CD14-positive monocyte (primary cell): ENCODE measurements around the gene HHIPL1. TPM values are rescaled to one million over a fixed set of nuclear protein-coding genes. Genes with fewer than 3 reads are reported as not detected.
A peak's percentile ranks its signal among the peaks of the same experiment; 100 is the strongest.

Source experiments
- DNase-seq, 3 donors: peaks; one replicate each; pipeline ENCODE4 v3.0.0-alpha.2; 2011 to 2022
- H2AFZ ChIP-seq: 2 replicates; pipeline ENCODE4 v1.6.0; 2012; ENCODE audit warnings: mild to moderate bottlenecking, low read depth, low read length, inconsistent platforms; ENCODE audit not compliant: insufficient read depth, poor library complexity, severe bottlenecking
- H3K27ac ChIP-seq, 2 donors: 1 replicate in 1 of 2; 2 replicates in 1 of 2; pipeline ENCODE4 v1.5.1; 2012 to 2013; ENCODE audit warnings: low read length in 2 of 2, control low read depth in 1 of 2, inconsistent platforms in 1 of 2, low read depth in 1 of 2, mild to moderate bottlenecking in 1 of 2
- H3K27me3 ChIP-seq, 2 donors: one replicate each; pipeline versions ENCODE4 v1.6.0 to v1.6.1; 2011 to 2013; ENCODE audit warnings: low read length in 2 of 2; ENCODE audit not compliant: control insufficient read depth in 2 of 2, insufficient read depth in 2 of 2
- H3K36me3 ChIP-seq, 2 donors: replicated peaks in 1 of 2; 1 replicate in 1 of 2; 2 replicates in 1 of 2; pipeline versions ENCODE4 v1.5.1 to v1.6.1; 2012 to 2013; ENCODE audit warnings: low read length in 2 of 2, control low read depth in 1 of 2, inconsistent platforms in 1 of 2, mild to moderate bottlenecking in 1 of 2; ENCODE audit not compliant: insufficient read depth in 2 of 2, control insufficient read depth in 1 of 2
- H3K4me1 ChIP-seq, 2 donors: 1 replicate in 1 of 2; 2 replicates in 1 of 2; pipeline versions ENCODE4 v1.5.1 to v1.6.1; 2012 to 2013; ENCODE audit warnings: low read length in 2 of 2, control low read depth in 1 of 2, inconsistent platforms in 1 of 2, mild to moderate bottlenecking in 1 of 2, moderate library complexity in 1 of 2; ENCODE audit not compliant: insufficient read depth in 2 of 2, control insufficient read depth in 1 of 2
- H3K4me2 ChIP-seq: replicated peaks from 2 replicates; pipeline ENCODE3; 2012; ENCODE audit warnings: low read length, moderate library complexity, mild to moderate bottlenecking; ENCODE audit not compliant: poor library complexity, severe bottlenecking; ENCODE audit errors: extremely low read depth
- H3K4me3 ChIP-seq, 3 experiments: fragments of 200-600 bp in 1 of 3; sonication (generic) in 1 of 3; replicated peaks in 1 of 3; 1 replicate in 2 of 3; 2 replicates in 1 of 3; pipeline ENCODE4 v1.5.1; 2011 to 2013; ENCODE audit warnings: low read length in 3 of 3, mild to moderate bottlenecking in 3 of 3, control low read depth in 2 of 3, low read depth in 2 of 3, inconsistent platforms in 1 of 3, moderate library complexity in 1 of 3
- H3K79me2 ChIP-seq: 2 replicates; pipeline ENCODE4 v1.6.0; 2012; ENCODE audit warnings: mild to moderate bottlenecking, control low read depth, inconsistent platforms, low read length, moderate library complexity; ENCODE audit not compliant: insufficient read depth
- H3K9ac ChIP-seq: 2 replicates; pipeline ENCODE4 v1.6.0; 2017; ENCODE audit warnings: low read length, mild to moderate bottlenecking; ENCODE audit not compliant: insufficient read depth, poor library complexity, severe bottlenecking
- H3K9me3 ChIP-seq, 2 donors: replicated peaks in 1 of 2; 1 replicate in 1 of 2; 2 replicates in 1 of 2; pipeline versions ENCODE4 v1.5.1 to v1.6.1; 2012 to 2013; ENCODE audit warnings: low read length in 2 of 2, control low read depth in 1 of 2; ENCODE audit not compliant: control insufficient read depth in 1 of 2, insufficient read depth in 1 of 2
- H4K20me1 ChIP-seq: 2 replicates; pipeline ENCODE4 v1.6.0; 2012; ENCODE audit warnings: mild to moderate bottlenecking, low read length, control low read depth, moderate library complexity; ENCODE audit not compliant: insufficient read depth
- H3K27ac Mint-ChIP-seq, 7 donors: one replicate each; pipeline ENCODE4 v1.8.0; 2020; ENCODE audit warnings: mild to moderate bottlenecking in 7 of 7, mixed read lengths in 7 of 7, moderate library complexity in 6 of 7, inconsistent platforms in 2 of 7
- H3K27me3 Mint-ChIP-seq, 3 donors: one replicate each; pipeline ENCODE4 v1.8.0; 2021 to 2022; ENCODE audit warnings: low read depth in 3 of 3, mild to moderate bottlenecking in 3 of 3, mixed read lengths in 3 of 3, moderate library complexity in 3 of 3, inconsistent platforms in 1 of 3
- H3K36me3 Mint-ChIP-seq, 2 donors: one replicate each; pipeline ENCODE4 v1.8.0; 2020; ENCODE audit warnings: mixed read lengths in 2 of 2, inconsistent platforms in 1 of 2, mild to moderate bottlenecking in 1 of 2
- H3K4me1 Mint-ChIP-seq: one replicate; pipeline ENCODE4 v1.8.0; 2020; ENCODE audit warnings: mild to moderate bottlenecking, mixed read lengths
- H3K4me3 Mint-ChIP-seq, 2 donors: one replicate each; pipeline ENCODE4 v1.8.0; 2020; ENCODE audit warnings: mild to moderate bottlenecking in 2 of 2, mixed read lengths in 2 of 2, moderate library complexity in 1 of 2
- H3K9me3 Mint-ChIP-seq, 7 donors: one replicate each; pipeline ENCODE4 v1.8.0; 2020 to 2022; ENCODE audit warnings: mixed read lengths in 7 of 7, mild to moderate bottlenecking in 6 of 7, moderate library complexity in 6 of 7, inconsistent platforms in 2 of 7
- CTCF ChIP-seq: fragments of 200-600 bp; IDR thresholded peaks from one replicate; pipeline ENCODE4 v1.8.0; 2022; ENCODE audit warnings: antibody characterized with exemption, mild to moderate bottlenecking
- WGBS: methylation state at CpG from one replicate; pipeline ENCODE4 v1.1.5; 2013; ENCODE audit warnings: missing lambda C conversion rate; ENCODE audit not compliant: insufficient coverage; 5-methylcytosine and 5-hydroxymethylcytosine counted together
- intact Hi-C, 2 donors: fragments of 100-400 bp; cut with micrococcal nuclease; formaldehyde crosslinking; loops; one replicate each; pipeline versions ENCODE4 v1.15.0 to v1.15.1; 2023
- polyA plus RNA-seq, 3 donors: library from polyadenylated mRNA; depleted of rRNA in 1 of 3; unstranded in 2 of 3; stranded (reverse) in 1 of 3; fragments of 300-500 nt in 2 of 3; fragments of >200 nt in 1 of 3; fragmentation: Illumina TruSeq in 2 of 3; gene quantifications; 1 replicate in 2 of 3; 2 replicates in 1 of 3; pipeline ENCODE4 v1.2.3, GENCODE V29; 2012 to 2021

HHIPL1 gene
- polyA plus RNA-seq, 3 donors, result 0.09 TPM; not detected in 2

DNA sequence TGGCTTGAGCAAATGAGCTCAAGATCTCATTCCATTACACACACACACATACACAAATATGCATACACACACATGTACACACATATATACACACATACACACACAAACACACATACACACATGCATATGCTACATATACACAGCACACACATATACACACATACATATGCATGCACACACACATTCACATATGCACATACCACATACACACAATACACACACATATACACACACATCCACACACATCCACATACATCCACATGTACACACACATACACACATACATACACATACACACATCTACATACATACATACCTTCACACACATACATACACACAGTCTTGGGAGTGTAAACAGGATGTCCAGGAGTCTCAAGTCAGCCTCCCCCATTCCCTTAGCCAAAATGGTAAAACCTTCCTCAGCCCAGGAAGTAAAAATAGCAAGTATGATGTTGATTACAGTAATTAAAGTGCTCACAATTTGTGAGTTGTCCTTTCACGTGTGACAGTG lies 12.8 kb downstream of the HHIPL1 start:
- WGBS, result 54% methylated on average over 1 of the region's 1 CpG
- Mint-ChIP-seq H3K27ac (no peak overlapping the region), H3K9me3 (peaks cover 0 to 3% (median 0%) of the 10 kb centered on the region in 7 donors), H3K27me3 (peaks cover 53 to 69% (median 58%) of the 10 kb centered on the region in 3 donors), H3K4me3 (peak overlapping the region in 1 of 2 donors; percentile 5), H3K4me1 (no peaks in the 10 kb centered on the region), H3K36me3 (no peaks in the 10 kb centered on the region)
- no peaks in the 10 kb centered on the region for H3K36me3 ChIP-seq
- no peak overlapping the region for H3K27ac ChIP-seq
- H3K4me3 ChIP-seq, result no peak overlapping the region
- H3K9me3 ChIP-seq, result no peaks in the 10 kb centered on the region
- intact Hi-C loops, result no loop called here
- no peak overlapping the region for H3K9ac ChIP-seq
- H3K27me3 ChIP-seq, result peaks cover 26 to 44% of the 10 kb centered on the region in 2 donors
- no peaks in the 10 kb centered on the region for H4K20me1 ChIP-seq
- H3K79me2 ChIP-seq, result no peaks in the 10 kb centered on the region
- no peak for DNase-seq
- H3K4me2 ChIP-seq, result no peak overlapping the region
- H3K4me1 ChIP-seq, result no peaks in the 10 kb centered on the region
- H2AFZ ChIP-seq, result no peak overlapping the region
- TF ChIP-seq CTCF, result no peak

GRCh38 chr14:99658218-99658845 lies 13.4 kb downstream of the HHIPL1 start:
- Mint-ChIP-seq H3K27me3 (peaks cover 53 to 73% (median 58%) of the 10 kb centered on the region in 3 donors), H3K9me3 (peaks cover 0 to 3% (median 0%) of the 10 kb centered on the region in 7 donors), H3K36me3 (no peaks in the 10 kb centered on the region), H3K4me1 (no peaks in the 10 kb centered on the region), H3K27ac (no peak overlapping the region), H3K4me3 (peak overlapping the region in 1 of 2 donors; percentile 72)
- H3K27me3 ChIP-seq, result peaks cover 26 to 44% of the 10 kb centered on the region in 2 donors
- H3K36me3 ChIP-seq, result no peaks in the 10 kb centered on the region
- H3K9me3 ChIP-seq, result no peaks in the 10 kb centered on the region
- H4K20me1 ChIP-seq, result no peaks in the 10 kb centered on the region
- no peak overlapping the region for H3K4me2 ChIP-seq
- H3K4me3 ChIP-seq, result no peak overlapping the region
- no peak overlapping the region for H3K9ac ChIP-seq
- H3K4me1 ChIP-seq, result no peaks in the 10 kb centered on the region
- H2AFZ ChIP-seq, result no peak overlapping the region
- TF ChIP-seq CTCF, result no peak
- H3K79me2 ChIP-seq, result no peaks in the 10 kb centered on the region
- intact Hi-C loops, result no loop called here
- no peak overlapping the region for H3K27ac ChIP-seq
- no peak for DNase-seq
- 67% methylated on average over 14 of the region's 15 CpGs for WGBS
